ENCODE measurements around the gene DDAH1.

DDAH1 gene

DNA sequence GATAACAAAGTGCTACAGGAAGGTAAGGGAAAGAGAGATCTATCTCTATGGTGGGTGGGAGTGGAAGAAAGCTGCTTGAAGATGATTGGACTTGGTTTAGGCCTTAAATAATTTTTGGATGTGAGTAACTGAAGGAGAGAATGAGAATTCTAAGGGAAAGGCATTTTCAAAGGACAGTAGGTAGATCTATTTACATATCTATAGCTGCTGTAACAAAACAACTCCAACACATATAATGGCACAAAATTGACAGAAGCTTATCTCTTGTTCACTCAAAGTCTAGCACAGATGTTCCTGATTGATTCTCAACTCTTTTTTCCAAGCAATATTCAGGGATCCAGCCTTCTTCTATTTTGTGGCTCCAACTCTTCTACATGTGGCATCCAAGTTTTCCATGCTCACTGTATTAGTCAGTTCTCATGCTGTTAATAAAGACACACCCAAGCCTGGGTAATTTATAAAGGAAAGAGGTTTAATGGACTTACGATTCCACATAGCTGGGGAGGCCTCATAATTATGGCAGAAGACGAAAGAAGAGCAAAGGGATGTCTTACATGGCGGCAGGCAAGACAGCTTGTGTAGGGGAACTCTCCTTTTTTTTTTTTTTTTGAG, 3.1 kb upstream of the DDAH1 start:
- DNase-seq, result no peak

DNA sequence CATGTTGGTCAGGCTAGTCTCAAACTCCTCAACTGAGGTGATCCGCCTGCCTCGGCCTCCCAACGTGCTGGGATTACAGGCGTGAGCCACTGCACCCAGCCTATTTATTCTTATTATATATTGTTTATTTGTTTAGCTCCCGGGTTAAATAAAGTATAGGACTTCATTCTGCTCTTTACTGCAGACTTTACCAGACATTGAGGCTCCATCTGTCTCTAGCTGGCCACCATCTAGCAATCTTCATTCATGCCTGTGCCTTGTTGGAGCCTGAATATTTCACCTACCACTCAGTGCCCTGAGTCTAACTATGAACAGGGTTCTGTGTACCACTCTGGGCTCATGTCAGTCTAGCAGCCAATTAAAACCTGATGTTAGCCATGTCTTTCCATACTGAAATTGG, 2.1 kb upstream of the DDAH1 start:
- no peak for DNase-seq

DNA sequence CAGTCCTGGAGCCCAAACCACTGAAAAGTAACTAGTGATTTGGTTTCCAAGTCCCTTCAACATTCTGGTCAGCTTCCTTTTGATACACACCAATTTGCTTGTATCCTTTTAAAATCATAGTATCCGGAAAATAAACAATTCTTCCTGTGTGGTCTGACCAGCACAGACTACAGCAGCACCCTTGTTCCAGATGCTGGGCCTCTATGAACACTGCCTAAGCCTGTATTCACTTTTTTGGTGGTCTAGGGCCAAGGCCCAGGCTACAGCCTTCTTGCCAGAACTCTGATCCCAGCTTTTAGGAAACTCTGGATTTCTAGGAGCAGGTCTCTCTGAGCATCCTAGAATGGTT, 801 bp upstream of the DDAH1 start:
- no peak for DNase-seq

DNA sequence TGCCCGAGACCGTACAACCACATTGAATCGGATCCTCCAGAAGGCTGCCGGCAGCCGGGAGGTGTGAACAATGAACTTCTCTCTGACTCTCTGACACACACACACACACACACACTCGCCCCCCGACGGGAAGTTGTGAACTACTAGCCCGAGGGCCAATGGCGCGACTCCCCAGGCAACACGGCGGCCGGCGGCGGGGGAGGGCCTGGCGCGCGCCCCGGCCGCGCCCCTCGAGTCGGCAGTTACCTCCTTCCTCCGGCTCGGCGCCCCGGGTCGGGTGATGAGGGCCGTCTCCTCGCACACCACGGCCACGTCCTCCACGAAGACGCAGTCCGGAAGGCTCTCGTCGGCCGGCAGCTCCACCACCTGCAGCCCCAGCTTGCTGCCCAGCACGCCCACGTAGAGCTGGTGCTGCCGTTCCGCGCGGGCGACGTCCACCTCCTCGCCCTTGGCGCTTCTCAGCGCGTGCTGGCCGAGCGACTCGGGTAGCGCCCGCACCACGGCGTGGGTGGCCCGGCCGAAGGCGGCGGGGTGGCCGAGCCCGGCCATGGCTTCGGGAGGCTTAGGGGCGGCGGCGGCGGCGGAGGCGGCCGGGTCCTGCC, 361 bp downstream of the DDAH1 start:
- no peak for DNase-seq

DNA sequence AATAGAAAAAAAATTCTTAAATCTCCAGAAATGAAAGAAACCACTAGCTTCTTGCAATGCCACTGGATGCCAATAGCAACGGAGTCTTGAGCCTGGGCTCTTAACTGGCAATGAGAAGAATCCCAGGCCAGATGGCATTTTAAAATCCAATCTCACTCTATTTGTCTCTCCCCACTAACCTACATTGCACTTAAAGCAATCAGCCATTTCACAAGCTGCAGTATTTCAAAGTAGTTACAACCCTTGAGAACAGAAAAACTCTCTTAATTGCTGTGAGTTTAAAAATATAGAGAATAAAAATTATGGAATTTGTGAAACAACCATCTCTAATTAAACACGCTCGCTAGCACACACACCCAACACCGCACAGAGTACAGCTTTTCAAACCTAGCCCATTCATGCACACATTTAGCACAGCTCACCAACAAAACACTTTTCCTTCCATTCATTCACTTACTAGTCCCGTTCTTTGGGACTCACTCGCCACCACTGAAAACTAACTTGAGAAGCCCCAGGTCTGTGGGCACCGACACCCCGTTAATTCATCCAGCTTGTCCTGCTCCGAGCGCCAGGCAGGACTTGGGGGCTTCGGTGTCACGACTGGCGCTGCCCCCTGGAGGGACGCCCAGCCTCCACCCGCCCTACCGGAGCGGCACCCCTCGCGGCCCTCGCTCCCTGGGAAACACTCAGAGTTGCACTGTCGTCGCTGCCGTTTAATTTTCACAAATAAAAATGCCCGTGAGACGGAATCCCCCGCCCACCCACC, 1.0 kb downstream of the DDAH1 start:
- DNase-seq, result no peak

DNA sequence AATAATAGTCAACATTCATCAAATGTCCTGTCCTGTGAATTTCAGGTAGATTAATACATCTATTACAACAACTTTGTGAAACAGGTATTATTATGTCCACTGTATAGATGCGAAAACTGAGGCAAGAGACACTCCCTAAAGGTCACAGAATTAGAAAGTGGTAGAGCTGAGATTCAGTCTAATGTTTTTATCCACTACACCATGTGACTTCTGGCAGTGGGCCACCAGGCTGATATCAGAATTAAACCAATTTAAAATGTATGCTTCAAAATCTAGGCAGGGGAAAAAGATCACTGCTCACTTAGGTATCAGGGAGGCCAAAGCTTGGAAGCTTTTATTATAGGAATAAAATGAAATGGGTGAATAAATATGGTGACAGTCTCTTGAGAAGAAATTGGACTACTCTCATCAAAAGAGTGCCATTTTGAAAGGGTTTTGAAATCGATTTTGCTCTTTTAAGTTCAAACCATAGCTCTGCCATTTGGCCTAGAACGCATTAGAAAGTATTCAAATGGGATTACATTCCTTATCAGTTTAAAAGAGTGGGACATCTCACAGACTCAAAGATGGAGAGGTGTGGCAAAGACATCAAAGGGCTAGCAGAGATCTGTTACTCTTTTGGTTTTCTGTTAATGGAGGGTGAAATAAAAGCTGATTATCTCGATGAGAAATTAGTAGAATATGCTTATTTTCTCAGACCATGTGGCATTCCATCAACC, 1.9 kb downstream of the DDAH1 start:
- DNase-seq, result no peak

DNA sequence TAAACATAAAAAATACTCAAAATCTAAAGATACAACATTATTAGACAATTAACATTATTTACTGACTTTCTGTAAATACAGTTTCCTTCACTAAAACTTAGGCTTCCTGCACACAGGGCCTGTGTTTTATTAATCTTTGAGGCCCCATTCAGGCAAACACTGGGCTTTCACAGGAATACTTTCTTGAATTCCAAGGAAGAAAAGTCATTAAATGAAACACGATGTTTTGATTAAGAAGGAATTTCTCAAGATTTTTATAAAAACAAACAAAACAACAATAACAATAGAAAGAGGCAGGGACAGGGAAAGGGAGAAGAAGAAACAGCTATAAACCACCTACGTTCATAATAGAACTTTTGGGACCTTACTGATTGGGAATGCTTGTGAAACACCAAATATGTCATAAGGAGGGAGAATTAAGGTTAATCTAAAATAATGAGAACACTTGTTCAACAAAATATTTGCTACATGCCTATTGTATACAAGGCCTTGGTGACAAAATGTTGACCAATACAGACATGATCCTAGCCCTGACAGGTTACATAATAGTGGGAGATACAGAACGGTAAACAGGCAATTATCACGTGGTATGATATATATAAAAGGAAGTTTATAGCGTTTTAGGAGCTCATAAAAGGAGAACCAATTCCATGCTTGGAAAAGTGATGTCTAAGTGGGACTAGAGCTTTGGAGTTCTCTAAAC, 3.6 kb downstream of the DDAH1 start:
- no peak for DNase-seq

DNA sequence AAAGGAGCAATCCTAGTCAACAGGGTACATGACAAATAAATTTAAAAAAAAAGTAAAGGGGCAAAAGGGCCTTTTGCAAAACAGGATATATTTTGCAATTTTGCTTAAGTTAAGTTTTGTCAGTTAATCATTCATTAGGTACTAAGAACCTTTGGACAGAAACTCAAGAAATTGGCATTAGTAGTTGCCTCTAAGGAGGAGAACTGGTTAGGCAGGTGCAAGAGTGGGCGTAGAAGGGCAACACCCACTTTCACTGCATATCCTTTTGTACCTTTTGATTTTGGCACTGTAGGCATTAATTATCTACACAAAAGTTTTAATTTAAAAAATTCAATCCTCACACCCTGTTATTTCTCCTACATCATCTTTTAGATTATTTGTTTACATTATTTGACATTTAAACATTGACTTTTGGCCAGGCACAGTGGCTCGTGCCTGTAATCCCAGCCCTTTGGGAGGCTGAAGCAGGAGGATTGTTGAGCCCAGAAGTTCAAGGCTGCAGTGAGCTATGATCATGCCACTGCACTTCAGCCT, 4.3 kb downstream of the DDAH1 start:
- DNase-seq, result no peak

DNA sequence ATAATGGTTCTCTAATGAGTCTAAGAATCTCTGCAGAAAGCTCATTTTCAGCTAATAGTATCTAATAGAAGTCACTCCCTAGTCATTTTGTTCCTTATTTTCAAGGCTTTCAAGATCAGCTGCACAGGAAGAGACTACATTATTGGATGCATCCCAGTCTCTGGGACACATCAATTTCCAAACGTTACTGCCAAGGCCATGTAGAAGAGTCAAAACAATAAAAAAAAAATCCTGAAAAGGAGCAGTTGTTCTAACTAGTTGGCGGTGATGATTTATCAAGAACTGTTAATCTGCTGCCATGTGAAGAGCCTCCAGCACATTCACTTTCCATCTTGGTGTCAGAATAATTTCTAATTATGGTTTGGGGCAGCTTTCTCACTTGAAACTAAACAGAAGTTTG, 5.7 kb downstream of the DDAH1 start:
- no peak for DNase-seq

DNA sequence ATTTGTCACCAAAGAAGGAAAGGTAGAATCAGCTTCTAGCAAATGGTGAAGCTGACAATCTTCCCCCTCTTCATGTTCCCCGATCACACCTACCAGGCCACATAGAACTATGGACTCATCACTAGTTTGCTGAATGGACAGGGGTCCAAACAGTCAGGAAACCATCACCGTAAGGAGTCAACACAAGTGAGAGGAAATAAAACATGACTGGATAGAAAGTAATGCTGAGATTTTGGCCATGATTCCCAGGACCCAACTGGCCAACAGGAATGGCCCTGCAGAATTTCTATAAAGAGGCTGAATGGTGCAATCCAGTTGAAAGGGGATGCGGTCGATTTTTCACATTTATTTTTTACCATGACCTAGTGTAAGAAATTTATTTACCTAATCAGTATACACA, 10.7 kb downstream of the DDAH1 start:
- DNase-seq, result no peak

DNA sequence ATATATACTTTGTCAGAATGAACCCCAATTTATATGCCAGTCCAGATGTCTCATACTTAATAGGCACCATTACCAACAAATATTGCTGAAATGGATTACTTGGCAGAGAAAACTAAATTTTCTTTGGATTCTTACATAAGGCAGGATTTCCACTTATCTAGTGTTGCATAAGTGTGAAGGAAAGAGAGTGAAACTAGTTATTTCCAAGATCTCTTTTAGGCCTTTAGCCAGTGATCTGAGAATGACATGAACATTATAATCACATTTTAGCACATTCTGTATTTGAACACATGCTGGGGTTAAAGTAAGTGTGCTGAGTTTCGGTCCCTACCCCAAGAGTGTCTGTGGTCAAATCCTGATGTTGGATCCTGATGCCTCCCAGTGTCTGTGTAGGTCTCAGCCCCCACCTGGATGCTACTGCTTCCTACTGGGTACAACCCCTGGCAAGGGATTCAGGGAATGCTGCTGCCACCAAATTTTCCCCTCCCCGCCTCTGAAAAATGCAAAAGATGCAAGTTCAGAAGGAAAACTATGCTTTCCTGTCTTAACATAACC, 11.2 kb downstream of the DDAH1 start:
- no peak for DNase-seq

DNA sequence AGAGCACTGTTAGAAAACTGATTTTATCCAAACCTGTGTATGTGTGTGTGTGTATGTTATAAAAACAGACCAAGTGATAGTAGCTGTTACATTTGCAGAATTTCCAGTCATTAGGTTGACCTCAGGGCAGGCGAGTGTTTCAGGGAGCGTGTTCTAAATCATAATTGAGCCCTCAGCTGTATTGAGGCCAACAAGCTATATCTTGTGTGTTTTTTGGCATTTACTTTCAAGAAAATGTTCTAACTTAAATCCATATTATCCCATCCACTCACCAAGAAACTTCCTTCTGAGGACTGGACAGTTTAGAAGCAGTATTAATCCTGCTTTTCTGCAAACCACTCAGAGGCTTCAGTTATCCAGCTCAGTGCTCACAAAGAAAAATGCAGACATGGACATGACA, 12.0 kb downstream of the DDAH1 start:
- DNase-seq, result no peak

DNA sequence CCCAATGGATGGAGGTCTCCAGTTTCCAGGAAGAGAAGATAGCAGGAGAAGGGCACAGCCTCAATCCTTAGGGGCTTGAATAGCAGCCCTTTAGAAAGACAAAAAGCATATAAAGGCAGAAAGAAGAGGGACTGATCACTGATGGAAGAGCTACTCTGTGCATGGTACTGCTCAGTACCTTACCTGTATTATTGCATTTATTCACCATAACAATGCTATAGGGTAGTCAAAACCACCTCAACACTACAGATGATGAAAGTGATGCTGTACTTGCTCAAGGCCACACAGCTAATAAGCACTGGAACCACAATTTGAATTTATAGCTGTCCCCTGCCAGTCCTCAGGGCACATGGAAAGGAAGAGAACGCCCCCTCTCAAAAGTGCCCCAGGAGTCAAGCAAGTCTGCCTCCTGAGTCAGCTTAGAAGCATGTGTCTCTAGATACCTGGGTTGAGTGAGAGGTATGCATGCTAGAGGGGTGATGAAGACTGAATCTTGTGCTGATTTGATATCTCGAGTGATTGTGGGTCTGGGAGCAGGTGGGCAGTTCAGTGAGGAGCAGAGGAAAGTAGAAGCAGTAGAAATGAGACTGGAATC, 13.6 kb downstream of the DDAH1 start:
- no peak for DNase-seq

DNA sequence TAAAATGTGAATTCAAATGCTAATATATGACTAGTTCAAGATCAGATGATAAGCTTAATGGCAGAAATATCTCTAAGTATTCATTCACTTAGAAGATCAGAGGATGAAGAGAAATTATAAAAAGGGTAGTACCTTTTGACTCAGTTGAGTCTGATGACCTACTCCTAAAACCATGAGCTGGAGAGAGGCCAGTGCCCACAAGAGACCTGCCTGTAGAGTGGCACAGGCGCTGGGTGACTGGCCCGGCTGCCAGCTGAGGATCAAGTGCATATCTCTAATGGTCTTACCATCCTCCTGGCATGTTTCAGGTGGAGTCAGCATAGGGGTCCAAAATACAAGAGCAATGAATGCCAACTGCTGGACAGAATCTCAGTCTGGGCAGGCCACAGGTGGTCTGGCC, 14.1 kb downstream of the DDAH1 start:
- DNase-seq, result no peak

DNA sequence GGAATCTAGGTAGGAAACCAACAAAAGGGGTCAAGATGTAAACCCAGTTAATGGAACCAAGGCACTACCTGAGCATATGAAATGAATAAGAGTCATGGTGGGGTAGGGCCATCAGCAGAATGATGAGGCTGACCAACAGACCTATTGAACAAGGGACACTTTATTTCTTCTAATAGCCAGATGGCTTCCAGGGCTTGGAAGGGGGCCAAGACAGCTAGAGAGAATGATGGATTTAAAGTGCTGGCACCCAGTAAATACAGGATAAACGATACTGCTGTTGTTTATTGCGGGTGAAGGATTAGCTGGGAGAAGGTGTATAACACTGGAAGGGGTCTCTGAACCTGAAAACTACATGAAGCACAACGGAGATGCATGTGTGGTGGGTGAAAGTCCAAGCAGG, 15.6 kb downstream of the DDAH1 start:
- no peak for DNase-seq

DNA sequence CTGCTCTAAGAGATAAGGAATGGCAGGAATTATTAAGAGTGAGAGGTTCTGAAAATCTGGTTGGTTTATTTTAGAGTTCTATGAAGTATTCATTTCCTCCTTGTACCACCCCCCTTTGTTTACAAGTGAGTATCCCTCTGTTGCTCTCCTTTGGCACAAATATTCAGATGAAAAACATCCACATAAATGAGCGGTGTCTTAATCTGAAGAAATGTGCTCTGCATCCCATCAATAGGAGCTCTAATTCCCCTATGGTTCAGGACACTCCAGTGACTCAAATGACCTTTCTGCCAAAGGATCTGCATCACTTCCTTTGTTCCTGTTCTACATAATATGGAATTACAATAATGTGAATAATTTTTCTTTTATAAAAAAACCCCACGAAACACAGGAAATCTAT, 16.6 kb downstream of the DDAH1 start:
- DNase-seq, result no peak

DNA sequence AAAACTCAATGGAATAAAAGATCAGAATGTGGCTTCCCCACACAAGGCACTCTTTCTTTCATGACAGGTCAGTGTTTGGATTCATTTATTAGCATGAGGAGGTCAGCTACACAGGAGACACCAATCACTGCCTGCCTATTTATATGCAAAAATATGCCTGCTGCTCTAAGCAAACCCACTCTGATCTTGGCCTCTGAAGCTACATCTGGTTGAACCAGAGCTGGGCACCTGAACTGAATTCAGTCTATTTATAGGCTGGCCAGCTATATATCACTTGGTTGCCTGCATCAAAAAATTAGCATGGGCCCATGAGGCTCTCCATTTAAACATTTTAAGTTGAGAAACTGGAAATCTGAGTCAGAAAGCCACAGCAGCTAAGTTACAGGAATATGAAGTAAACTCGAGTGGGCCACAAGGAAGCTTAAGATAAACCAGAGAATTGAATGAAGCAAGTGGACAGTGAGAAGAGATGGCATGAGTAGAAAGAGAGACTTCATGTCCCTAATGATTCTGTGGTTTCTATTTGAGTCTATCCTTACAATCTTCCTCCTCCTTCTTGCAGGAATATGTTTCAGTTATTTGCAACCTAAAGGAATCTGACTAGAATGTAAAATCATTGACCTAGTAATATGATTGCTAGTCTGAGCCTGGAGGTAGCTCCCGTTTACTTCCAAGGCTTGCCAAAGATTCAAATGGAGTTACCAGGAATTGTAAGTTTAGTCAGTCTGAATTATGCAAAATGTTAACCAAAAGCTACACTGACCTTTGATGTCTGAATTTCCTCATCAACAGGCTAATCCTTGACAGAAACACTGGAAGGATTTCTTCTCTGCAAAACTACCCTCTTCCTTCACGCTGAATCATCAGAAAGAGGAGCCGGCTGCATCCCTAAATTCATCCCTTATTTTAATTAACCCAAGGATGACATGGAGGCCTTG, 17.7 kb downstream of the DDAH1 start:
- no peak for DNase-seq

DNA sequence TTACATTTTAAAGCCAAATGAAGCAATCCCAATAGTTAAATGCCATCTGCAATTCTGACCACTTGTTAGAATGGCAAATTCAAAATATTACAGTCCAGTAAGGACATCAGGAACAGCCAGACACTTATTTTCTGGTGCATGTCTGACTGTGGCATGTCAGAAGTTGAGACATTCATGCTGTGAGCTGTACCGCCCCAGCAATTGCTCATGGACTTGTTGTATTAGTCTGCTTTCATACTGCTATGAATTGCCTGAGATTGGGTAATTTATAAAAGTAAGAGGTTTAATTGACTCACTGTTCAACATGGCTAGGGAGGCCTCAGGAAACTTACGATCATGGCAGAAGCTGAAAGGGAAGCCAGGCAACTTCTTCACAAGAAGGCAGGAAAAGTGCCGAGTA, 19.1 kb downstream of the DDAH1 start:
- DNase-seq, result no peak

DNA sequence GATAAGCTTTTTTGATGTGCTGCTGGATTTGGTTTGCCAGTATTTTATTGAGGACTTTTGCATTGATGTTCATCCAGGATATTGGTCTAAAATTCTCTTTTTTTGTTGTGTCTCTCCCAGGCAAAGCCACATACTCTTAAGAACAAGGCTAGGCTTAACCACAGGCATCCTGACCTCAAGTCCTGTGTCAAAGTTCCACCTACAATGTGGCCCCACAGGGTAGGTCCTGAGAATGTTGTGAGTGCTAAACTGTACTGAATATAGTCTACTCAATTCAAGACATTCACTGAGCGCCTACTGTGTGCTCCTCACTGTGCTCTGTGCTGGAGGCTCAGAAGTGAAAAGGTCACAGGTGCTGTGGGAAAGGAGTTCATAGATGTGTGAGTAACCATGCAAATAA, 20.6 kb downstream of the DDAH1 start:
- no peak for DNase-seq

DNA sequence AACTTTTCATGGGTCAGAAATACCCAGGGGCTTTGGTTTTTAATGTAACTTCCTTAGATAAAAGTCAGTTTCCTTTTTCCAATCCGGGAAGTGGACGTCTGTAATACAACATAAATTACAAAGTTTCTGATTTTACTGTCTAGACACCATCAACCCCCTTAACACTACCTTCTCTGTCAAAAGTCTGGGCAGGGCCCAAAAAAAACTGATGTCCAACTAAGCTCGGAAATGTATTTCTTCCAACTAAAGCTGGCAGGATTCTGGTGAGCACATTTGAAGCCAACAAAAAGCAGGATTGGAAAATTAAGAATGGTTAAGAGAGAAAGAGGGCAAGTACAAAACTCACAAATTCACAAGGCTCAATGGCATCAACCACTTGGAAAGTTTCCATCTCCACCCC, 24.3 kb downstream of the DDAH1 start:
- DNase-seq, result no peak

DNA sequence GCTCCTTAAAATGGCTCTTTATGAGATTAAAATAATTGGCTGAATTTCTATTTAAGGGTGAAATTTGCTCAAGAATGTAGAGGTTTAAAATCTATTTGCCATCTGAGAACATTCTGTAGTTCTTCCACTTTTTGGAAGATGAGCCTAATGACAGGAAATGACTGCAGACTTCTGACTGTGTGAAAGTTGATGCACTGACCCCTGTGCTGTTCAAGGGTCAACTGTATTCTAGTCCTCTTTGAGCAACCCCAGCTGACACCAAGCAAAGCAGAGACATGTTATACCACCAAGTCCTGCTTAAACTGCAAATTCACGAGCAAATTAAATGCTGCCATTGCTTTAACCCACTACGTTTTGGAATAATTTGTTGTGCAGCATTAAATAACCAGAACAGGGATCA, 26.6 kb downstream of the DDAH1 start:
- DNase-seq, result no peak
